SK-N-SH (cell line): ENCODE measurements around the gene SH3BP1. TPM values are rescaled to one million over a fixed set of nuclear protein-coding genes. Genes with fewer than 3 reads are reported as not detected.

Source experiments
- CTCF ChIA-PET: fragments of 300-600, 350-600 bp; formaldehyde crosslinking; extraction: SDS; loops from one replicate; lab custom pipeline; 2021; lab: Yijun Ruan, JAX
- POLR2A ChIA-PET: fragments of 350-600 bp; sonication (Branson Sonifier 250); formaldehyde crosslinking; extraction: SDS; loops from one replicate; lab custom pipeline; 2020; ENCODE audit warnings: antibody characterized with exemption, inconsistent platforms; lab: Yijun Ruan, JAX
- DNase-seq: peaks from one replicate; pipeline ENCODE4 v3.0.0; 2012
- H2AFZ ChIP-seq: fragments of 200-600 bp; sonication (generic); 2 replicates; pipeline ENCODE4 v1.8.1; 2016; ENCODE audit warnings: antibody characterized with exemption, mild to moderate bottlenecking, low read depth
- H3F3A ChIP-seq: fragments of 200-600 bp; sonication (generic); replicated peaks from 2 replicates; pipeline ENCODE3; 2016; ENCODE audit warnings: antibody characterized with exemption, mild to moderate bottlenecking; ENCODE audit not compliant: insufficient read depth
- H3K27ac ChIP-seq, 2 experiments: fragments of 200-500 bp in 1 of 2; fragments of 200-600 bp in 1 of 2; sonication (Bioruptor generic) in 1 of 2; sonication (generic), shearing (Covaris generic) in 1 of 2; 2 replicates each; pipeline versions ENCODE4 v1.5.1 to v1.6.1; 2014 to 2016; ENCODE audit warnings: low read depth in 2 of 2, inconsistent platforms in 1 of 2, low read length in 1 of 2, mild to moderate bottlenecking in 1 of 2, mixed read lengths in 1 of 2
- H3K27me3 ChIP-seq: fragments of 200-600 bp; sonication (generic), shearing (Covaris generic); 2 replicates; pipeline ENCODE4 v1.6.1; 2016; ENCODE audit warnings: mixed run types; ENCODE audit not compliant: insufficient read depth
- H3K36me3 ChIP-seq, 2 experiments: fragments of 200-500 bp in 1 of 2; fragments of 200-600 bp in 1 of 2; sonication (Bioruptor generic) in 1 of 2; sonication (generic) in 1 of 2; replicated peaks in 1 of 2; 2 replicates each; pipeline versions ENCODE3 to v1.5.1; 2014 to 2016; ENCODE audit warnings: low read length in 1 of 2, mild to moderate bottlenecking in 1 of 2; ENCODE audit not compliant: insufficient read depth in 2 of 2, control insufficient read depth in 1 of 2
- H3K4me1 ChIP-seq, 2 experiments: fragments of 200-500 bp in 1 of 2; fragments of 200-600 bp in 1 of 2; sonication (Bioruptor generic) in 1 of 2; sonication (generic), shearing (Covaris generic) in 1 of 2; 2 replicates each; pipeline versions ENCODE4 v1.5.1 to v1.6.1; 2014 to 2016; ENCODE audit warnings: low read depth in 1 of 2, low read length in 1 of 2, mixed run types in 1 of 2; ENCODE audit not compliant: insufficient read depth in 2 of 2, control insufficient read depth in 1 of 2
- H3K4me2 ChIP-seq: fragments of 200-600 bp; sonication (generic), shearing (Covaris generic); 2 replicates; pipeline ENCODE4 v1.6.1; 2017; ENCODE audit warnings: mixed run types
- H3K4me3 ChIP-seq, 2 experiments: fragments of 200-500 bp in 1 of 2; fragments of 200-600 bp in 1 of 2; sonication (Bioruptor generic) in 1 of 2; sonication (generic), shearing (Covaris generic) in 1 of 2; 2 replicates each; pipeline versions ENCODE4 v1.5.1 to v1.8.1; 2014 to 2016; ENCODE audit warnings: low read depth in 2 of 2, inconsistent platforms in 1 of 2, low read length in 1 of 2, mild to moderate bottlenecking in 1 of 2, mixed read lengths in 1 of 2, moderate library complexity in 1 of 2
- H3K79me2 ChIP-seq: fragments of 200-600 bp; sonication (generic); 2 replicates; pipeline ENCODE4 v1.8.1; 2017; ENCODE audit warnings: mild to moderate bottlenecking; ENCODE audit not compliant: insufficient read depth
- H3K9ac ChIP-seq: fragments of 200-600 bp; sonication (generic); 2 replicates; pipeline ENCODE4 v1.6.1; 2017; ENCODE audit warnings: mixed run types
- H3K9me2 ChIP-seq: fragments of 200-600 bp; sonication (generic); 2 replicates; pipeline ENCODE4 v1.6.1; 2017; ENCODE audit warnings: mixed run types
- H3K9me3 ChIP-seq: fragments of 200-600 bp; sonication (generic); 2 replicates; pipeline ENCODE4 v1.6.1; 2017; ENCODE audit warnings: mixed run types, mild to moderate bottlenecking, moderate library complexity
- H4K20me1 ChIP-seq: fragments of 200-600 bp; sonication (generic); 2 replicates; pipeline ENCODE4 v1.6.1; 2017; ENCODE audit warnings: mild to moderate bottlenecking, mixed run types; ENCODE audit not compliant: insufficient read depth
- FOXJ3 ChIP-seq: sonication (generic); formaldehyde crosslinking; IDR thresholded peaks from 2 replicates; pipeline ENCODE4 v1.5.1; 2020; ENCODE audit warnings: mild to moderate bottlenecking, missing genetic modification reagents
- FOXM1 ChIP-seq: IDR thresholded peaks from 2 replicates; pipeline ENCODE4 v1.4.0; 2012; ENCODE audit warnings: low read depth, mild to moderate bottlenecking
- GABPA ChIP-seq: IDR thresholded peaks from 2 replicates; pipeline ENCODE4 v1.4.0; 2012; ENCODE audit warnings: low read depth, mild to moderate bottlenecking
- GATA2 ChIP-seq: sonication (generic); formaldehyde crosslinking; IDR thresholded peaks from 2 replicates; pipeline ENCODE4 v1.5.0; 2020; ENCODE audit warnings: mild to moderate bottlenecking, missing genetic modification reagents
- JUND ChIP-seq: IDR thresholded peaks from 2 replicates; pipeline ENCODE4 v1.4.0; 2012
- MEF2A ChIP-seq: IDR thresholded peaks from 2 replicates; pipeline ENCODE4 v1.4.0; 2012; ENCODE audit warnings: low read depth, borderline replicate concordance
- POLR2AphosphoS5 ChIP-seq: IDR thresholded peaks from 2 replicates; pipeline ENCODE4 v1.6.1; 2012; ENCODE audit warnings: low read depth, low read length
- RAD21 ChIP-seq: IDR thresholded peaks from 2 replicates; pipeline ENCODE4 v1.6.1; 2012; ENCODE audit warnings: mild to moderate bottlenecking, low read length
- SMC3 ChIP-seq: IDR thresholded peaks from 2 replicates; pipeline ENCODE4 v1.6.1; 2012; ENCODE audit warnings: low read depth, low read length, improper control_type of control experiment
- TAF1 ChIP-seq: IDR thresholded peaks from 2 replicates; pipeline ENCODE4 v1.6.1; 2012; ENCODE audit warnings: low read depth, mild to moderate bottlenecking, low read length, moderate library complexity, borderline replicate concordance
- TCF12 ChIP-seq: IDR thresholded peaks from 2 replicates; pipeline ENCODE4 v1.4.0; 2012
- TEAD4 ChIP-seq: IDR thresholded peaks from 2 replicates; pipeline ENCODE4 v1.4.0; 2012; ENCODE audit warnings: mild to moderate bottlenecking, borderline replicate concordance; ENCODE audit not compliant: insufficient read depth
- WGBS: methylation state at CpG from one replicate; pipeline ENCODE4 v1.1.6; 2017; ENCODE audit warnings: low lambda C conversion rate; 5-methylcytosine and 5-hydroxymethylcytosine counted together
- polyA plus RNA-seq, 3 experiments: library from polyadenylated mRNA; depleted of rRNA; stranded (reverse); fragments of >200 nt; gene quantifications; 2 replicates each; pipeline ENCODE4 v1.2.3, GENCODE V29; 2012
- TF ChIP-seq, protein P1 (sequence below): fragments of 200-600 bp; sonication (generic); IDR thresholded peaks from 2 replicates; pipeline ENCODE4 v1.6.1; 2017; ENCODE audit warnings: antibody characterized with exemption, mild to moderate bottlenecking, moderate library complexity

Gene SH3BP1
- polyA plus RNA-seq, 1 of the 3 experiments (the other 2 are of a cell fraction) = 8.9 TPM

DNA sequence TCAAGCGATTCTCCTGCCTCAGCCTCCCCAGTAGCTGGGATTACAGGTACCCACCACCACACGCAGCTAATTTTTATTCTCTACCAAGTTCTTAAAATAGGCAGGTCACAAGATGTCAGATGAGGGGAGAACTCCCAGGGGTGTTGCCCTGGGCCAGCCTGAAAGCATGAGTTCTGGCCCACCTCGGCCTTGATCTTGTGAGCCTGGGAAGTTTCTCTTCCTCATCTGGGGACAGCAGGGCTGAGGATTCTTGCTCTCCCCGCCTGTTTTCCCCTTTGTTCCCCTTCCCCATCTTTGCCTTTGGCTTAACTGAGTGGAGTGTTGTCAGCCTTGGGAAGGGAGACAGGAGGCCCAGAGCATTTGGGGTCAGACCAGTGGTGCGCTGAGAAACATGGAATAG, 22.6 kb downstream of the SH3BP1 start:
- peaks cover 69% of the 10 kb centered on the region for H3K79me2 ChIP-seq
- CTCF ChIA-PET = interaction anchor here (0.8 to 44.3 kb wide), 8 partner anchors 9 to 119 kb away, joined by 3 to 898 read pairs (median 13); partner anchors contain the start of genes LGALS1, NOL12, SH3BP1 and TRIOBP
- no peak overlapping the region for H3K9ac ChIP-seq

DNA sequence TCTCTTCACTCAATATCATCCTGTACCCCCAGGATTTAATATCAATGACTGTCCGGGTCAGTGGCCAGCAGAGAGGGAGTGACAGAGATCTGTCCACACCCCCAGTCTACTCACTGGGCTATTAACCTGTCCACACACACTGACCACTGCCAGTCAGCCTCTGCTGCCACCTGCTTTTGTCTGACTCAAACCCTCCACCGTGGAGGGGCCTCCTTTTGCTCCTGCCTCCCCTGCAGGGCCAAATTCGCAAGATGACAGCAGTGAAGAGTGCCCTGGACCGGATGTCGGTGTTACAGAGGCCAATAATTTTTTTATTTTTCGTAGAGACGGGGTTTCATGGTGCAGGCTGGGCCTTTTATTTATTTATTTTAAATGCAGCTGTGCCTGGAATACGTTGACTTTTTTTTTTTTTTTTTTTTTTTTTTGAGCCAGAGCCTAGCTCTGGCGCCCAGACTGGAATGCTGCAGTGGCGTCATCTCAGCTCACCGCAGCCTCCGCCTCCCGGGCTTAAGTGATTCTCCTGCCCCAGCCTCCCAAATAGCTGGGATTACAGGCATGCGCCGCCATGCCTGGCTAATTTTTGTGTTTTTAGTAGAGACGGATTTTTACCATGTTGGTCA, 24.2 kb downstream of the SH3BP1 start:
- H4K20me1 ChIP-seq = peaks cover 22% of the 10 kb centered on the region; the same call in 1 of the 2 replicates
- H3K79me2 ChIP-seq = peaks cover 82% of the 10 kb centered on the region
- no peak overlapping the region for H3K4me2 ChIP-seq
- H3K27ac ChIP-seq = no peak overlapping the region
- no peak overlapping the region for H3K4me3 ChIP-seq
- H3F3A ChIP-seq = peaks cover 10% of the 10 kb centered on the region
- H3K9ac ChIP-seq = no peak overlapping the region
- no peaks in the 10 kb centered on the region for H3K27me3 ChIP-seq
- peaks cover 0 to 2% of the 10 kb centered on the region in 2 experiments for H3K36me3 ChIP-seq
- H3K4me1 ChIP-seq = peaks cover 15 to 30% of the 10 kb centered on the region in 2 experiments; a peak in 3 of 4 replicates
- H3K9me2 ChIP-seq = no peaks in the 10 kb centered on the region
- ChIA-PET POLR2A (interaction anchor here (0.6 to 1.1 kb wide), 2 partner anchors 11 to 55 kb away, joined by 3 read pairs; no protein-coding TSS in a partner anchor), CTCF (interaction anchor here (0.6 to 44.3 kb wide), 3 partner anchors 19 to 140 kb away, joined by 3 to 898 read pairs (median 123); partner anchors contain the start of genes NOL12 and SH3BP1)
- H2AFZ ChIP-seq = no peak overlapping the region
- no peaks in the 10 kb centered on the region for H3K9me3 ChIP-seq
- 88% methylated on average over 16 of the region's 16 CpGs for WGBS
- TF ChIP-seq RAD21 (no peak), TAF1 (no peak), TCF12 (no peak), GATA2 (CRISPR knock-in tag) (no peak), TEAD4 (no peak), GABPA (no peak), FOXM1 (no peak), FOXJ3 (CRISPR knock-in tag) (no peak)
- TF ChIP-seq, protein P1, sequence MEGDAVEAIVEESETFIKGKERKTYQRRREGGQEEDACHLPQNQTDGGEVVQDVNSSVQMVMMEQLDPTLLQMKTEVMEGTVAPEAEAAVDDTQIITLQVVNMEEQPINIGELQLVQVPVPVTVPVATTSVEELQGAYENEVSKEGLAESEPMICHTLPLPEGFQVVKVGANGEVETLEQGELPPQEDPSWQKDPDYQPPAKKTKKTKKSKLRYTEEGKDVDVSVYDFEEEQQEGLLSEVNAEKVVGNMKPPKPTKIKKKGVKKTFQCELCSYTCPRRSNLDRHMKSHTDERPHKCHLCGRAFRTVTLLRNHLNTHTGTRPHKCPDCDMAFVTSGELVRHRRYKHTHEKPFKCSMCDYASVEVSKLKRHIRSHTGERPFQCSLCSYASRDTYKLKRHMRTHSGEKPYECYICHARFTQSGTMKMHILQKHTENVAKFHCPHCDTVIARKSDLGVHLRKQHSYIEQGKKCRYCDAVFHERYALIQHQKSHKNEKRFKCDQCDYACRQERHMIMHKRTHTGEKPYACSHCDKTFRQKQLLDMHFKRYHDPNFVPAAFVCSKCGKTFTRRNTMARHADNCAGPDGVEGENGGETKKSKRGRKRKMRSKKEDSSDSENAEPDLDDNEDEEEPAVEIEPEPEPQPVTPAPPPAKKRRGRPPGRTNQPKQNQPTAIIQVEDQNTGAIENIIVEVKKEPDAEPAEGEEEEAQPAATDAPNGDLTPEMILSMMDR = no peak
- DNase-seq = no peak

More for the DNA sequence above, 22.6 kb downstream of the SH3BP1 start:
- Histone ChIP-seq H4K20me1 (peaks cover 22% of the 10 kb centered on the region; the same call in 1 of the 2 replicates), H3K27ac (peak overlapping the region; percentile 26 to 83; a peak in 2 of 4 replicates), H3K9me2 (no peaks in the 10 kb centered on the region), H3K4me2 (no peak overlapping the region), H3K4me1 (peaks cover 19 to 37% of the 10 kb centered on the region in 2 experiments; a peak in 3 of 4 replicates)
- DNase-seq = no peak
- TF ChIP-seq TAF1 (no peak), SMC3 (no peak), JUND (no peak), MEF2A (no peak), POLR2AphosphoS5 (no peak)
- TF ChIP-seq, all 33 proteins: peak for 0
- H3K36me3 ChIP-seq = peaks cover 0 to 2% of the 10 kb centered on the region in 2 experiments
- no peaks in the 10 kb centered on the region for H3K27me3 ChIP-seq
- peaks cover 16% of the 10 kb centered on the region for H3F3A ChIP-seq
- no peak overlapping the region for H2AFZ ChIP-seq
- no peaks in the 10 kb centered on the region for H3K9me3 ChIP-seq
- no peak overlapping the region for H3K4me3 ChIP-seq
- 83% methylated on average over 5 of the region's 5 CpGs for WGBS
- POLR2A ChIA-PET = interaction anchor here (0.8 to 1.3 kb wide), 2 partner anchors 13 to 34 kb away, joined by 3 to 4 read pairs; partner anchors contain the start of gene LGALS1
